ENCODE results near the gene RIC1. TPM values are rescaled to one million over a fixed set of nuclear protein-coding genes. Genes with fewer than 3 reads are reported as not detected.

Gene RIC1
- total RNA-seq, 4 donors from 2014 or later = 15.4 to 37.2 (median 27.6) TPM

DNA sequence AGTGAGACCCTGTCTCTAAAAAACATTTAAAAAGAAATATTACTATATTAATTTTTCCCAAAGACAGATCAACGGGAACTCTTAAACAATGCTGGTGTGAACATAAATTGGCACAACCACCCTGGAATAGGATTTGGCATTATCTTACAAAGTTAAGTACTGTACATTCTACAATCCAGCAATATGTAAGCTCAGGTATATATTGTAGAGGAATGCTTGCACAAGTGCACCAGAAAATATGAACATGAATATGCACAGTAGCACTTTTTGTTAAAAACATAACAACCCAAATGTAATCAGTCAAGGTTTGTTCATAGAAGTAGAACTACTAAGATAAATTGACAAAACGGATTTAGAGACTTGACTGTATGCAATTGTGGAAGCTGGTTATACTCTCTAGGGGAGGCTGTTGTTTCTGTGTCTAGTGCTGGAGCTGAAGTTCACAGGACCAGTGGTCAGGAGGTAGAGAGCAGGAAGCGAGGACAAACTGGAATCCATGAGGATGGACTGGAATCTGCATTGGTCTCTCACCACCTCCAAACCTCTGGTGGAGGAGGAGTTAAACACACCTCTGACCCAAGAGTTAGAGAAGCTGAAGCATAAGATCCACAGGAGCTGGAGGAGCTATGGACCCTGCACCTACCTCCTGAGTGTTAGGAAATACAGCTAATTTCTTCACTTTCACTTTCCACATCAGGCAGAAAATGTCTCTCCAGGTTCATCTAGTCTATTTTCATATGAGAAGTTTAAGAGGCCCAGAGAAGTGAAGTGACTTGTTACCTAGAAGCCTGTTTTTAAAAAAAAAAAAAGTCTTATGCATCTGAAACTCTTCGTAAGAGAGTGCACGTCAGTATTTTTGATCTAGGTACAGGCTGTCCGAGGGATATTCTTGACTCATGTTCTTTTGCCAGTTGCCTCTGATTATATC lies 20.3 kb upstream of the RIC1 start:
- Histone ChIP-seq H3K36me3 (no peaks in the 10 kb centered on the region), H3K4me3 (peak overlapping the region; percentile 1 to 52 (median 12)), H3K27ac (peak overlapping the region in 3 of 4 donors; percentile 32 to 75 (median 66)), H3K27me3 (no peaks in the 10 kb centered on the region), H3K9me3 (no peaks in the 10 kb centered on the region), H3K4me1 (peaks cover 0 to 16% (median 8%) of the 10 kb centered on the region in 3 donors)
- 44 to 50% methylated on average over 6 of the region's 6 CpGs for whole genome bisulfite sequencing, 2 donors
- no peak for DNase-seq
- intact Hi-C loops (cut with DNase I) = no loop called here
- no peak for TF ChIP-seq POLR2A (IDR thresholded peaks at IDR 0.05)

DNA sequence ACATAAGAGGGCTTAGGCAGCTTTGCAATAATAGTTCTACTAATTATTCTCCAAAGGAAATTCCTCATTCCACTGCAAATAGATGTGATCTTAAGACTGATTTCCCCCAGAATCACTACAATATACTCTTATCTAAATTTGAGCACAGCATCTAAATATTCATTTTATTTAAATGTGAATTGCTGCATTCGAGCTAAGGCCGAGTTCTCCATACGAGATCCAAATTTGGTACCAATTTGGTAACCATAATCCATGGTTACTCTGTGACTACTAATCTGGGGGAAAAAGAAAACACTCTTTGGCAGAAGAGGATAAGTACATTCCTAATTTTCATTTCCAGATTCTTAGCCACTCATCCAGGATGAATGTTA lies 19.7 kb upstream of the RIC1 start:
- H3K4me1 ChIP-seq = peaks cover 0 to 16% (median 8%) of the 10 kb centered on the region in 3 donors
- H3K9me3 ChIP-seq = no peaks in the 10 kb centered on the region
- H3K4me3 ChIP-seq = peak overlapping the region in 3 of 4 donors; percentile 6 to 52 (median 18)
- 71 to 86% methylated on average over 3 of the region's 3 CpGs for WGBS, 2 donors
- no peaks in the 10 kb centered on the region for H3K36me3 ChIP-seq
- H3K27ac ChIP-seq = peak overlapping the region in 3 of 4 donors; percentile 32 to 69 (median 66)
- no peaks in the 10 kb centered on the region for H3K27me3 ChIP-seq
- TF ChIP-seq POLR2A (IDR thresholded peaks at IDR 0.05) = no peak
- TF ChIP-seq, protein P1, sequence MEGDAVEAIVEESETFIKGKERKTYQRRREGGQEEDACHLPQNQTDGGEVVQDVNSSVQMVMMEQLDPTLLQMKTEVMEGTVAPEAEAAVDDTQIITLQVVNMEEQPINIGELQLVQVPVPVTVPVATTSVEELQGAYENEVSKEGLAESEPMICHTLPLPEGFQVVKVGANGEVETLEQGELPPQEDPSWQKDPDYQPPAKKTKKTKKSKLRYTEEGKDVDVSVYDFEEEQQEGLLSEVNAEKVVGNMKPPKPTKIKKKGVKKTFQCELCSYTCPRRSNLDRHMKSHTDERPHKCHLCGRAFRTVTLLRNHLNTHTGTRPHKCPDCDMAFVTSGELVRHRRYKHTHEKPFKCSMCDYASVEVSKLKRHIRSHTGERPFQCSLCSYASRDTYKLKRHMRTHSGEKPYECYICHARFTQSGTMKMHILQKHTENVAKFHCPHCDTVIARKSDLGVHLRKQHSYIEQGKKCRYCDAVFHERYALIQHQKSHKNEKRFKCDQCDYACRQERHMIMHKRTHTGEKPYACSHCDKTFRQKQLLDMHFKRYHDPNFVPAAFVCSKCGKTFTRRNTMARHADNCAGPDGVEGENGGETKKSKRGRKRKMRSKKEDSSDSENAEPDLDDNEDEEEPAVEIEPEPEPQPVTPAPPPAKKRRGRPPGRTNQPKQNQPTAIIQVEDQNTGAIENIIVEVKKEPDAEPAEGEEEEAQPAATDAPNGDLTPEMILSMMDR (IDR thresholded peaks at IDR 0.05) = no peak
- intact Hi-C loops (cut with DNase I) = no loop called here
- no peak for DNase-seq

DNA sequence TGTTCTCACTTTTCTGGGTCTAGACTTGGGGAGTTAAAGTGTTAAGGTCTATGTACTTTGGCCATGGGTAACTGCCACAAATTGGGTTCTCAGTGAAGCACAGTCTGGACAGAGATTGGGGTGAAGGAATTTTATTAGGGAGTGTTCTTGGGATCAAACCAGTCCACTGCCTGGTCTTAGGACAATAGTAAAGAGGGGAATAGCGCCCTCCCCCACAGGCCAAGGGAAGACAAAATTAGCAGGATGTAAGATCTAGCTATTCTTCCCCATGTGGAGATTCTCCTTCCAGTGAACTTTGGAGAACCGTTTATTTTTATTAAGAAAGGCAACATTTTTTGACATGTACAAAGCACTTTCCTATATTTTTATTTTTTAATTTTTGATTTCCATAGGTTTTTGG lies 18.4 kb upstream of the RIC1 start:
- Histone ChIP-seq H3K4me3 (no peak overlapping the region), H3K9me3 (no peaks in the 10 kb centered on the region), H3K27me3 (no peaks in the 10 kb centered on the region), H3K27ac (no peak overlapping the region), H3K36me3 (no peaks in the 10 kb centered on the region), H3K4me1 (peaks cover 0 to 16% (median 8%) of the 10 kb centered on the region in 3 donors)
- intact Hi-C loops (cut with DNase I) = no loop called here
- no peak for DNase-seq
- WGBS, 2 donors = 47 to 69% methylated on average over 2 of the region's 2 CpGs
- no peak for TF ChIP-seq POLR2A (IDR thresholded peaks at IDR 0.05)
- TF ChIP-seq, protein P1 (IDR thresholded peaks at IDR 0.05) = no peak

DNA sequence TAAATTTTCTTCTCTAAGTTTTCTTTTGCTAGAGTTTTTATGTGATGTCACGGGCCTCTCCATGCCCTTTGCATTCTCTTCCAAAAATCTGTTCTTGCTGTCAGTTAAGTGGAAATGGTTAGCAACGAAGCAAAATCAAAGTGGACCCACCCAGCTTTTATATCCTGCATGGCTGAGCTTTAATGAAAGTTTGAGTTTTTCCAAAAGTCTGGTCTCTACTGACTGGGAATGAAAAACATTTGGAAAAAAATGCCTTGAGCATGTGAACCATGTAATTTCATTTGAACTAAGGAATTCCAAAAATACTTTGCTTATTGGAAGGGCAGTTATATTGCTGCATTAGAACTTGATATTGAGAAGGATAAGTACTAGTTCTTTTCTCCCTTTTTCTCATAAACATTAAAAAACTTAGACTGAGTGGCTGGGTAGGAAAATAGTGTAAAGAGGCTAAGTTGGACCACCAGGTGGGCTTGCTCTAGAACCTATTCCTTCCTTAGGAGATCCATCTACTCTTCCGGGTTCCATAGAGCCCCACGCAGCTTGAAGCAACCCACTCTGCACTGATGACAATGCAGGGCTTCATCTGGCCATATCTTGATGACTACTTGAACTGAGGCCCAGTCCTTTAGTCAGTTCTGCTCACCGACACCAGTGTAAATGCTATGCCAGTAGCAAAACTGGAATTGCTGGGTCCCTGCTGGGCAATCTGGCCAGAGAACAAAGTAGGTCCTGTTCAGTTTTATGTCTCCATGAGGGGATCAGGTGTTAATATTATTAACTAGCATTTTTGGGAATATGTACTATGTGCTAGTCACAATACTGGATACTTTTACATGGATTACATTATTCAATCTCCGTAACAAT lies 17.4 kb upstream of the RIC1 start:
- H3K27me3 ChIP-seq = no peaks in the 10 kb centered on the region
- no peak overlapping the region for H3K27ac ChIP-seq
- no peaks in the 10 kb centered on the region for H3K9me3 ChIP-seq
- WGBS, 2 donors = 78 to 80% methylated on average over 6 of the region's 6 CpGs
- no peak for DNase-seq
- no peak overlapping the region for H3K4me3 ChIP-seq
- peaks cover 0 to 16% (median 8%) of the 10 kb centered on the region in 3 donors for H3K4me1 ChIP-seq
- intact Hi-C loops (cut with DNase I) = no loop called here
- TF ChIP-seq, protein P1 (IDR thresholded peaks at IDR 0.05) = no peak
- TF ChIP-seq POLR2A (IDR thresholded peaks at IDR 0.05) = no peak
- no peaks in the 10 kb centered on the region for H3K36me3 ChIP-seq

DNA sequence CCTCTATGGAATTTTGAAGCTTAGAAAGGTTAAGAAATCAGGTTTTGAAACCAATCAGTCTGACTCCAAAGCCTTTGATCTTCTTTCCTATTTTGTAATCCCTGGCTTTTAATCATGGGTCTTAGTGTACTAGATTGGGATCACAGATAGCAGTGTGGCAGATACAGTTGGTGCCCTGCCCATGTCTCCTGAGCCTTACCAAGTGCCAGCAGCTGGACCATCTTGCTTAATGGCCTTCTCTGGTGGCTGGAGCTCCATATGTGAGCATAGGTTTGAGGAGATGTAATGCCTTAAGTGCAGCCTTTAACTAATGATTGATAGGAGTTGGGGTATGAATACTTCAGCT lies 16.7 kb upstream of the RIC1 start:
- Histone ChIP-seq H3K27ac (no peak overlapping the region), H3K27me3 (no peaks in the 10 kb centered on the region), H3K9me3 (no peaks in the 10 kb centered on the region), H3K4me3 (no peak overlapping the region), H3K4me1 (peaks cover 0 to 16% (median 8%) of the 10 kb centered on the region in 3 donors), H3K36me3 (no peaks in the 10 kb centered on the region)
- no peak for DNase-seq
- intact Hi-C loops (cut with DNase I) = no loop called here
- TF ChIP-seq, protein P1 (IDR thresholded peaks at IDR 0.05) = no peak
